GM19240 (cell line): Measurements from ENCODE around the gene NFIC.
"Not testable (repeated sequence)": the region's sequence is repeated elsewhere in the genome, so short reads cannot be mapped to it uniquely, and the experiment has no call there.

Source experiments
- DNase-seq: peaks from one replicate; pipeline ENCODE4 v3.0.0; 2011; ENCODE audit warnings: low spot score; ENCODE audit not compliant: insufficient read length

The NFIC gene

GRCh38 chr19:3420244-3420755, 53.9 kb downstream of the NFIC start:
- DNase-seq, result no peak

GRCh38 chr19:3420909-3421619, 54.7 kb downstream of the NFIC start:
- no peak for DNase-seq

- not testable (repeated sequence) for DNase-seq
These were observed 55.3 kb downstream of the NFIC start for GRCh38 chr19:3421656-3422055.

- DNase-seq, result no peak
These were observed 56.9 kb downstream of the NFIC start for GRCh38 chr19:3423183-3423829.

- DNase-seq, result no peak
These were observed 60.0 kb downstream of the NFIC start for GRCh38 chr19:3426433-3426832.

GRCh38 chr19:3430366-3430680, 63.9 kb downstream of the NFIC start:
- DNase-seq, result not testable (repeated sequence)

GRCh38 chr19:3431760-3432397, 65.5 kb downstream of the NFIC start:
- DNase-seq, result no peak

- no peak for DNase-seq
These were observed 66.9 kb downstream of the NFIC start for GRCh38 chr19:3433313-3433712.

GRCh38 chr19:3433805-3434540, 67.6 kb downstream of the NFIC start:
- DNase-seq, result no peak

GRCh38 chr19:3434630-3435553, 68.5 kb downstream of the NFIC start:
- peak; percentile 98 for DNase-seq

GRCh38 chr19:3440082-3440481, 73.7 kb downstream of the NFIC start:
- DNase-seq, result peak; percentile 57

- DNase-seq, result no peak
These were observed 75.0 kb downstream of the NFIC start for GRCh38 chr19:3441089-3441985.

- no peak for DNase-seq
These were observed 75.6 kb downstream of the NFIC start for GRCh38 chr19:3441986-3442329.

GRCh38 chr19:3442487-3443071, 76.2 kb downstream of the NFIC start:
- DNase-seq, result no peak

GRCh38 chr19:3443840-3444694, 77.7 kb downstream of the NFIC start:
- no peak for DNase-seq

- DNase-seq, result no peak
These were observed 78.4 kb downstream of the NFIC start for GRCh38 chr19:3444695-3445234.

GRCh38 chr19:3446657-3447056, 80.3 kb downstream of the NFIC start:
- DNase-seq, result not testable (repeated sequence)

GRCh38 chr19:3448616-3449334, 82.4 kb downstream of the NFIC start:
- DNase-seq, result no peak
